CD4-positive, alpha-beta memory T cell (primary cell): ENCODE results near the gene ALDH1L1. TPM values are rescaled to one million over a fixed set of nuclear protein-coding genes. Genes with fewer than 3 reads are reported as not detected.

Source experiments
- CTCF ChIA-PET: fragments of 350-600 bp; sonication (Branson Sonifier 250); formaldehyde crosslinking; loops from one replicate; lab custom pipeline; 2021; ENCODE audit warnings: inconsistent platforms; ENCODE audit not compliant: partially characterized antibody; lab: Charles Lee
- POLR2A ChIA-PET: fragments of 350-600 bp; sonication (Branson Sonifier 250); formaldehyde crosslinking; loops from one replicate; lab custom pipeline; 2021; ENCODE audit not compliant: partially characterized antibody; lab: Charles Lee
- DNase-seq, 5 donors: peaks; one replicate each; pipeline versions ENCODE4 v3.0.0 to v3.0.0-alpha.2; 2020 to 2022; ENCODE audit warnings: mixed read lengths in 1 of 5
- H3K27ac ChIP-seq: one replicate; pipeline ENCODE4 v1.7.0; 2013; ENCODE audit warnings: low read depth, low read length
- H3K27me3 ChIP-seq: 2 replicates; pipeline ENCODE4 v1.7.0; 2013; ENCODE audit warnings: mild to moderate bottlenecking, low read length, moderate library complexity; ENCODE audit not compliant: insufficient read depth
- H3K36me3 ChIP-seq: 2 replicates; pipeline ENCODE4 v1.7.0; 2013; ENCODE audit warnings: mild to moderate bottlenecking, low read length, moderate library complexity; ENCODE audit not compliant: insufficient read depth
- H3K4me1 ChIP-seq: 2 replicates; pipeline ENCODE4 v1.7.0; 2013; ENCODE audit warnings: mild to moderate bottlenecking, low read length, moderate library complexity; ENCODE audit not compliant: insufficient read depth
- H3K4me3 ChIP-seq, 2 donors: one replicate each; pipeline ENCODE4 v1.7.0; 2013; ENCODE audit warnings: low read length in 2 of 2, mild to moderate bottlenecking in 1 of 2
- H3K9me3 ChIP-seq, 2 donors: one replicate each; pipeline ENCODE4 v1.7.0; 2013; ENCODE audit warnings: low read length in 2 of 2, control low read depth in 1 of 2; ENCODE audit not compliant: control insufficient read depth in 1 of 2
- H3K27ac Mint-ChIP-seq, 7 donors: one replicate each; pipeline ENCODE4 v1.8.0; 2020 to 2021; ENCODE audit warnings: mixed read lengths in 7 of 7, mild to moderate bottlenecking in 6 of 7, inconsistent platforms in 3 of 7, moderate library complexity in 3 of 7
- H3K27me3 Mint-ChIP-seq, 2 donors: one replicate each; pipeline ENCODE4 v1.8.0; 2020 to 2021; ENCODE audit warnings: mixed read lengths in 2 of 2
- H3K36me3 Mint-ChIP-seq, 2 donors: one replicate each; pipeline ENCODE4 v1.8.0; 2020 to 2021; ENCODE audit warnings: mixed read lengths in 2 of 2, inconsistent platforms in 1 of 2, mild to moderate bottlenecking in 1 of 2
- H3K4me1 Mint-ChIP-seq, 4 donors: one replicate each; pipeline ENCODE4 v1.8.0; 2020 to 2021; ENCODE audit warnings: mixed read lengths in 4 of 4, mild to moderate bottlenecking in 1 of 4
- H3K4me3 Mint-ChIP-seq, 8 donors: one replicate each; pipeline ENCODE4 v1.8.0; 2020 to 2021; ENCODE audit warnings: mixed read lengths in 8 of 8, mild to moderate bottlenecking in 7 of 8, moderate library complexity in 6 of 8, inconsistent platforms in 3 of 8
- H3K9me3 Mint-ChIP-seq, 8 donors: one replicate each; pipeline ENCODE4 v1.8.0; 2020 to 2021; ENCODE audit warnings: mixed read lengths in 8 of 8, mild to moderate bottlenecking in 5 of 8, inconsistent platforms in 3 of 8, moderate library complexity in 1 of 8
- intact Hi-C: fragments of 100-400 bp; cut with micrococcal nuclease; formaldehyde crosslinking; loops from one replicate; pipeline ENCODE4 v1.15.1; 2023
- polyA plus RNA-seq, 2 donors: library from polyadenylated mRNA; unstranded; fragments of 300-500 nt; fragmentation: Illumina TruSeq; gene quantifications; one replicate each; pipeline ENCODE4 v1.2.3, GENCODE V29; 2021
- total RNA-seq, 2 experiments: library from RNA; stranded (reverse); gene quantifications; one replicate each; pipeline ENCODE4 v1.2.3, GENCODE V29; 2021

The ALDH1L1 gene
- total and polyA plus RNA-seq, 4 experiments from 2014 or later: not detected

DNA sequence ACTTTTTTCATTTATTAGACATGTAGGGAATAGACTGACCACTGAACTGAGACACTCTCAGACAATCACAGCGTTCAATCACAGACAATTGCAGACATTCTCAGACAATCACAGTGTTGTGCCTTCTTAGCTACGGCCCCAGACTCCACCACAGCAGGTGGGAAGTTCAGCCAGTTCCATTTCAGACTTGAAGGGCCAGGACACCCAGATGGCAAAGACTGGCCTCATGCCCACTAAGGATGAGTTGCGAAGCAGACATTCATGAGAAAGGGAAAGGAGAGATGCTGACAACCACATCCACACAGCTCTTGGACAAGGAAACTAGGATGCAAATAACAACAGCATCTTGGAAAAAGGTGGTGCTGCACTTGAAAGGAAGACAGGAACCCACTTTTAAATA, 21.9 kb upstream of the ALDH1L1 start:
- intact Hi-C loops: no loop called here
- Mint-ChIP-seq H3K9me3 (peaks cover 0 to 1% (median 0%) of the 10 kb centered on the region in 8 donors), H3K4me3 (no peak overlapping the region), H3K27me3 (peaks cover 15 to 18% of the 10 kb centered on the region in 2 donors), H3K36me3 (no peaks in the 10 kb centered on the region), H3K4me1 (no peaks in the 10 kb centered on the region), H3K27ac (no peak overlapping the region)
- no peaks in the 10 kb centered on the region for H3K36me3 ChIP-seq
- no peak for DNase-seq
- POLR2A ChIA-PET: no interaction called here
- no peaks in the 10 kb centered on the region for H3K27me3 ChIP-seq
- no peaks in the 10 kb centered on the region for H3K9me3 ChIP-seq
- no peak overlapping the region for H3K4me3 ChIP-seq
- no peak overlapping the region for H3K27ac ChIP-seq
- H3K4me1 ChIP-seq: no peaks in the 10 kb centered on the region
- CTCF ChIA-PET: no interaction called here

GRCh38 chr3:126201168-126201567, 20.8 kb upstream of the ALDH1L1 start:
- Histone ChIP-seq H3K4me3 (no peak overlapping the region), H3K36me3 (no peaks in the 10 kb centered on the region), H3K27ac (no peak overlapping the region), H3K9me3 (no peaks in the 10 kb centered on the region), H3K4me1 (no peaks in the 10 kb centered on the region), H3K27me3 (no peaks in the 10 kb centered on the region)
- ChIA-PET CTCF (no interaction called here), POLR2A (no interaction called here)
- peaks cover 0 to 4% (median 0%) of the 10 kb centered on the region in 8 donors for H3K9me3 Mint-ChIP-seq
- H3K36me3 Mint-ChIP-seq: no peaks in the 10 kb centered on the region
- H3K27ac Mint-ChIP-seq: no peak overlapping the region
- H3K4me1 Mint-ChIP-seq: peaks cover 0 to 1% (median 0%) of the 10 kb centered on the region in 4 donors
- intact Hi-C loops: no loop called here
- DNase-seq: no peak
- H3K27me3 Mint-ChIP-seq: peaks cover 17 to 18% of the 10 kb centered on the region in 2 donors
- H3K4me3 Mint-ChIP-seq: no peak overlapping the region

GRCh38 chr3:126200534-126200933, 20.1 kb upstream of the ALDH1L1 start:
- Histone ChIP-seq H3K9me3 (no peaks in the 10 kb centered on the region), H3K36me3 (no peaks in the 10 kb centered on the region), H3K27ac (no peak overlapping the region), H3K4me1 (no peaks in the 10 kb centered on the region), H3K4me3 (no peak overlapping the region), H3K27me3 (no peaks in the 10 kb centered on the region)
- intact Hi-C loops: no loop called here
- Mint-ChIP-seq H3K4me3 (no peak overlapping the region), H3K36me3 (no peaks in the 10 kb centered on the region), H3K9me3 (peaks cover 0 to 5% (median 0%) of the 10 kb centered on the region in 8 donors), H3K27me3 (peaks cover 16 to 17% of the 10 kb centered on the region in 2 donors), H3K27ac (no peak overlapping the region), H3K4me1 (peaks cover 0 to 1% (median 0%) of the 10 kb centered on the region in 4 donors)
- CTCF ChIA-PET: interaction anchor here (2.2 kb wide), 1 partner anchor 11 kb away, joined by 9 read pairs; no protein-coding TSS in a partner anchor
- DNase-seq: no peak
- POLR2A ChIA-PET: no interaction called here

DNA sequence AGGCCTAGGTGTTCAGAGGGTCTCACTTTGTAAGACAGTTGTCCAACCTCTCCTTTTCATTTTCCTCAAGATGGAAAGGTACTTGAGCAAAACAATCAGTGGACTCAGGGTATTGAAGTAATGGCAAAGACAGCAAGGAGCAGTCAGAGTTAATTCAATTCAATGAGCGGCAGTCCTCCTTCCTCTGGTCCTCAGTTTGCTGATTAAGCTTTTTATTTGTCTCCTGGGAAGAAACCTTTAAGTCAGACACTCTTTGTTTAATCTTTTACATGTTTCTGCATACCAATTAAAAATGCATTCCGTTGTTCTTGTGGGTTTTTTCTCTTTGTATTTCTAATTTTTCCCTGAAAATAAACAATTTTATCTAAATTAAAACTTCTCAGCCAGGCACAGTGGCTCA, 18.9 kb upstream of the ALDH1L1 start:
- Histone ChIP-seq H3K4me3 (no peak overlapping the region), H3K4me1 (no peaks in the 10 kb centered on the region), H3K9me3 (no peaks in the 10 kb centered on the region), H3K27ac (no peak overlapping the region), H3K27me3 (no peaks in the 10 kb centered on the region), H3K36me3 (no peaks in the 10 kb centered on the region)
- CTCF ChIA-PET: interaction anchor here (2.2 kb wide), 1 partner anchor 9 kb away, joined by 9 read pairs; no protein-coding TSS in a partner anchor
- H3K27me3 Mint-ChIP-seq: peaks cover 12 to 15% of the 10 kb centered on the region in 2 donors
- H3K4me3 Mint-ChIP-seq: no peak overlapping the region
- no peaks in the 10 kb centered on the region for H3K36me3 Mint-ChIP-seq
- H3K4me1 Mint-ChIP-seq: peaks cover 0 to 1% (median 0%) of the 10 kb centered on the region in 4 donors
- H3K27ac Mint-ChIP-seq: no peak overlapping the region
- intact Hi-C loops: loop anchor here (5.0 kb wide), 1 partner anchor 282 kb away; no protein-coding TSS in a partner anchor
- DNase-seq: no peak
- H3K9me3 Mint-ChIP-seq: peaks cover 0 to 12% (median 6%) of the 10 kb centered on the region in 8 donors
- POLR2A ChIA-PET: no interaction called here

DNA sequence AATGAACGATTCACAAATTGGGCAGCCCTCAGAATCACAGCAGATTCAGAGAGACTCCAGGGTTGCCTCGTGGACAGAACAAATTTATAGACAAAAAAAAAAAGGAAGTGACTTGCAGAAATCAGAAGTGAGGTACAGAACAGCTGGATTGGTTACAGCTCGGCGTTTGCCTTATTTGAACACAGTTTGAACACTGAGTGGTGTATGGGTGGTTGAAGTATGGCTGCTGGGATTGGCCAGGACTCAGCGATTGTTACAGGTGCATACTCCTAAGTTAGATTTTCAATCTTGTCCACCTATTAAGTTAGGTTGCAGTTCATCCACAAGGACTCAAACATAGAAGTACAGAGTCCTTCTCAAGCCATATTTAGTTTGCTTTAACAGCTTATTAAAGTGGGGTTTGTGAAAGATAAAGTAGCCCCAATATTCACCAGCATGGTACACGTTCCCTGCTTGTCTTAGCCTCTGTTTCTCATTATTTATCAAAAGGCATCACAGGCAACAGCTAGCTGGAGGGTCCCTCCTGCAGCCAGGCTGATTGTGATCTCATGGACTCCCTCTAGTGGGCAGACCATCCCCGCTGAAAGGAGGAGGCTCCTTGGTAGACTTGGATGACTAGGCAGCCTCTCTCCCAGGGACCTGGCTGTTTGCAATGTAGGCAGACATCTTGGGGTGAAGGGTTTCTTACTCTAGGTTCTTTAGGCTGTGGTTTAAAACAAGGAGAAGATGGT, 17.6 kb upstream of the ALDH1L1 start:
- Histone ChIP-seq H3K27ac (no peak overlapping the region), H3K4me3 (no peak overlapping the region), H3K9me3 (no peaks in the 10 kb centered on the region), H3K4me1 (no peaks in the 10 kb centered on the region), H3K27me3 (no peaks in the 10 kb centered on the region), H3K36me3 (no peaks in the 10 kb centered on the region)
- Mint-ChIP-seq H3K27me3 (peaks cover 8 to 15% of the 10 kb centered on the region in 2 donors), H3K9me3 (peaks cover 0 to 12% (median 7%) of the 10 kb centered on the region in 8 donors), H3K4me1 (peaks cover 0 to 1% (median 0%) of the 10 kb centered on the region in 4 donors), H3K4me3 (no peak overlapping the region), H3K36me3 (no peaks in the 10 kb centered on the region), H3K27ac (no peak overlapping the region)
- ChIA-PET POLR2A (no interaction called here), CTCF (interaction anchor here (0.9 to 2.2 kb wide), 4 partner anchors 8 to 226 kb away, joined by 3 to 9 read pairs (median 4); no protein-coding TSS in a partner anchor)
- DNase-seq: peak in 3 of 5 donors; percentile 4 to 19 (median 9)
- intact Hi-C loops: loop anchor here (5.0 kb wide), 1 partner anchor 281 kb away; no protein-coding TSS in a partner anchor

DNA sequence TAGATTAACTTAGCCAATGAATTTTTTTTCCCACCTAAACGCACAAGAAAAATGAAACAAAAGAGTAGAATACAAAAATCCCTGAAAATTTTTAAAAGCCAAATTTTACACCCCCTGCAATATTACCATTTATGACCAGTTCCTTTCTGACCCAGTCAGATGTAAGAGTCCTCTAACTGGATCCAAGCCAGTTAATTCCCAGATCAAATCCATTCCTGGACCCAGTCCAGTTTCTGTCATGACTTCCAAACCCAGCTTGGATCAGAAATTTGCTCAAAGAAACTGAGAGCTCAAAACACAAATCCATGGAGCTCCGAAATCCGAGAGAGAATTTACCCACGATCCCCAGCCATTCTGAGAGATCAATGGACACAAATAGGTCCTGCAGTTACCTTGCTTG, 17.0 kb upstream of the ALDH1L1 start:
- no peak for DNase-seq
- no peak overlapping the region for H3K27ac ChIP-seq
- H3K4me3 Mint-ChIP-seq: no peak overlapping the region
- no peak overlapping the region for H3K4me3 ChIP-seq
- no peaks in the 10 kb centered on the region for H3K4me1 ChIP-seq
- H3K27me3 Mint-ChIP-seq: peaks cover 4 to 14% of the 10 kb centered on the region in 2 donors
- peaks cover 0 to 12% (median 7%) of the 10 kb centered on the region in 8 donors for H3K9me3 Mint-ChIP-seq
- CTCF ChIA-PET: interaction anchor here (1.7 kb wide), 1 partner anchor 13 kb away, joined by 3 read pairs; no protein-coding TSS in a partner anchor
- no peak overlapping the region for H3K27ac Mint-ChIP-seq
- H3K4me1 Mint-ChIP-seq: peaks cover 0 to 1% (median 0%) of the 10 kb centered on the region in 4 donors
- H3K36me3 ChIP-seq: no peaks in the 10 kb centered on the region
- H3K9me3 ChIP-seq: no peaks in the 10 kb centered on the region
- no peaks in the 10 kb centered on the region for H3K36me3 Mint-ChIP-seq
- H3K27me3 ChIP-seq: no peaks in the 10 kb centered on the region
- intact Hi-C loops: loop anchor here (5.0 kb wide), 1 partner anchor 280 kb away; no protein-coding TSS in a partner anchor
- POLR2A ChIA-PET: no interaction called here

DNA sequence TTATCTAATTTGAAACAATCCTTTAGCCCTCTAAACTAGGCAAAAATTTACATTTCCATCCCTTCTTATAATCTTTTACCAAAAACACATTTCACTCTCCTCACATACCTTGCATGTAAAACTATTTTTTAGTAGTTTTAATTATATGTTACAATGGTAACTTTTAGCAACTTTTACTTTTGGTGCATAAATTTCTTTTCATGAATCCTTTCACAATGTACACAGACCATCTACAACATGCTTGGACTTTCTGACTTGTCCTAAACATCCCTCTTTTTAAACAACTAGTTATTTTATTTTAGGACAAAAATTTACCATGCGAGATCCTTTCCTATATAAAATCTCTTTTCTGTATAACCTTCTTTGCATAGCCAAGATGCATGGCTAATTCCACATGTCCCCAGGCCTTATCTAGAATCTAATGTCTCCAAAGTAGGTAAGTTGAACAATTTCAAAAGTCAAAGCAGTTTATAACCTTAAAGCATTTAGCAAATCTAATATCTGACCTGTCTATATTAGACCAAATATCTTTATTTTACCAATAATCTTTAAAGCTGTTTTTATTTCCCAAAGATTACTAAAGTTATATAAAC, 14.4 kb upstream of the ALDH1L1 start:
- Histone ChIP-seq H3K4me3 (no peak overlapping the region), H3K27ac (no peak overlapping the region), H3K9me3 (no peaks in the 10 kb centered on the region), H3K27me3 (no peaks in the 10 kb centered on the region), H3K4me1 (no peaks in the 10 kb centered on the region), H3K36me3 (no peaks in the 10 kb centered on the region)
- Mint-ChIP-seq H3K9me3 (peaks cover 0 to 12% (median 7%) of the 10 kb centered on the region in 8 donors), H3K4me1 (peaks cover 0 to 1% (median 0%) of the 10 kb centered on the region in 4 donors), H3K36me3 (no peaks in the 10 kb centered on the region), H3K27me3 (peaks cover 1 to 8% of the 10 kb centered on the region in 2 donors), H3K27ac (no peak overlapping the region), H3K4me3 (no peak overlapping the region)
- ChIA-PET CTCF (no interaction called here), POLR2A (no interaction called here)
- intact Hi-C loops: loop anchor here (5.0 kb wide), 1 partner anchor 278 kb away; no protein-coding TSS in a partner anchor
- no peak for DNase-seq
